HepG2 (cell line): ENCODE data around the gene CTSZ. TPM values are rescaled to one million over a fixed set of nuclear protein-coding genes. Genes with fewer than 3 reads are reported as not detected.

ENCODE experiments used
- DZIP1 ChIP-seq: sonication (generic); formaldehyde crosslinking; IDR thresholded peaks from 2 replicates; pipeline ENCODE4 v1.5.0; 2020; ENCODE audit warnings: mild to moderate bottlenecking, missing genetic modification reagents
- HES4 ChIP-seq: sonication (generic); formaldehyde crosslinking; IDR thresholded peaks from 2 replicates; pipeline ENCODE4 v1.9.0; 2021; ENCODE audit warnings: mild to moderate bottlenecking, missing genetic modification reagents, borderline replicate concordance
- MXD1 ChIP-seq: sonication (generic); formaldehyde crosslinking; IDR thresholded peaks from 2 replicates; pipeline ENCODE4 v1.4.0; 2020; ENCODE audit warnings: mild to moderate bottlenecking, missing genetic modification reagents
- MYC ChIP-seq: sonication (generic); formaldehyde crosslinking; IDR thresholded peaks from 2 replicates; pipeline ENCODE4 v1.9.0; 2021; ENCODE audit warnings: missing genetic modification reagents, borderline replicate concordance
- PCBP1 ChIP-seq: fragments of 200-400 bp; formaldehyde crosslinking; IDR thresholded peaks from 2 replicates; pipeline ENCODE4 v1.6.1; 2017; ENCODE audit warnings: mild to moderate bottlenecking, low read depth, low read length, borderline replicate concordance
- SMAD9 ChIP-seq: sonication (generic); formaldehyde crosslinking; IDR thresholded peaks from 2 replicates; pipeline ENCODE4 v1.5.1; 2020; ENCODE audit warnings: mild to moderate bottlenecking, missing genetic modification reagents
- SUZ12 ChIP-seq: fragments of 150-350 bp; IDR thresholded peaks from 2 replicates; pipeline ENCODE4 v1.6.1; 2014; ENCODE audit warnings: low read depth, low read length
- ZBTB49 ChIP-seq: sonication (generic); formaldehyde crosslinking; IDR thresholded peaks from 2 replicates; pipeline ENCODE4 v1.4.0; 2020; ENCODE audit warnings: missing genetic modification reagents, borderline replicate concordance
- ZFAT ChIP-seq: sonication (generic); formaldehyde crosslinking; conservative IDR thresholded peaks from 2 replicates; pipeline ENCODE4 v1.8.1; 2023; ENCODE audit warnings: missing genetic modification reagents, inconsistent platforms
- ZFY ChIP-seq: sonication (generic); formaldehyde crosslinking; IDR thresholded peaks from 2 replicates; pipeline ENCODE4 v1.4.0; 2020; ENCODE audit warnings: missing genetic modification reagents
- ZMYM3 ChIP-seq: sonication (generic); formaldehyde crosslinking; IDR thresholded peaks from 2 replicates; pipeline ENCODE4 v1.5.1; 2020; ENCODE audit warnings: mild to moderate bottlenecking, missing genetic modification reagents
- ZNF614 ChIP-seq: IDR thresholded peaks from 2 replicates; pipeline ENCODE4 v1.6.1; 2018; ENCODE audit warnings: missing biosample characterization, missing genetic modification reagents, inconsistent platforms, borderline replicate concordance
- ZNF776 ChIP-seq: sonication (generic); formaldehyde crosslinking; IDR thresholded peaks from 2 replicates; pipeline ENCODE4 v1.4.0; 2020; ENCODE audit warnings: mild to moderate bottlenecking, missing genetic modification reagents
- polyA plus RNA-seq, 8 experiments: library from polyadenylated mRNA; depleted of rRNA in 3 of 8; stranded (reverse) in 7 of 8; unstranded in 1 of 8; fragments of >200 nt; fragmentation: Illumina TruSeq in 4 of 8; extraction: Trizol in 4 of 8; gene quantifications; 2 replicates each; pipeline versions ENCODE4 v1.2.1 to v1.2.3, GENCODE V29; 2011 to 2016; ENCODE audit warnings: low read depth in 4 of 8, missing spikeins in 1 of 8, mixed read lengths in 1 of 8; ENCODE audit not compliant: insufficient read depth in 1 of 8
- total RNA-seq, 5 experiments: library from RNA; depleted of rRNA; stranded (reverse); fragments of >200 nt; fragmentation: Illumina TruSeq; extraction: Trizol; gene quantifications; 2 replicates each; pipeline ENCODE4 v1.2.3, GENCODE V29; 2016; ENCODE audit warnings: low read depth in 1 of 5

CTSZ gene
- total and polyA plus RNA-seq, 2 of the 13 experiments (the other 11 are each of a cell fraction or from before 2014, with no cell fraction given): 0.33 TPM; not detected in 1

GRCh38 chr20:59002388-59002787 lies 4.7 kb downstream of the CTSZ start (continued):
- TF ChIP-seq MXD1 (no peak; the same call in 1 of the 2 replicates), DZIP1 (0 out of 2 replicates have a peak, but pooled peaks have one; percentile 8), ZMYM3 (no peak), ZFY (CRISPR knock-in tag) (peak; percentile 33; the same call in 1 of the 2 replicates), HES4 (CRISPR knock-in tag) (0 out of 2 replicates have a peak, but pooled peaks have one; percentile 25), SUZ12 (no peak), SMAD9 (CRISPR knock-in tag) (no peak), ZNF776 (CRISPR knock-in tag) (no peak), ZFAT (CRISPR knock-in tag) (no peak), PCBP1 (0 out of 2 replicates have a peak, but pooled peaks have one; percentile 6), MYC (0 out of 2 replicates have a peak, but pooled peaks have one; percentile 30), ZBTB49 (CRISPR knock-in tag) (no peak), ZNF614 (CRISPR knock-in tag) (no peak)
- TF ChIP-seq, all 625 proteins: peak for 10
